Mesendoderm (in vitro differentiated cells): Measurements from ENCODE around the gene GALNT17.
A peak's percentile ranks its signal among the peaks of the same experiment; 100 is the strongest.
"Not testable (repeated sequence)": the region's sequence is repeated elsewhere in the genome, so short reads cannot be mapped to it uniquely, and the experiment has no call there.

ENCODE experiments used
- DNase-seq: peaks from one replicate; pipeline ENCODE4 v3.0.0; 2013
- H2AK5ac ChIP-seq: 2 replicates; pipeline ENCODE4 v1.6.1; 2013; ENCODE audit warnings: low read length, inconsistent platforms
- H2BK120ac ChIP-seq: 2 replicates; pipeline ENCODE4 v1.6.1; 2013; ENCODE audit warnings: low read depth, mild to moderate bottlenecking, low read length, moderate library complexity, mixed read lengths
- H2BK15ac ChIP-seq: replicated peaks from 2 replicates; pipeline ENCODE4 v1.6.1; 2013; ENCODE audit warnings: low read depth, mild to moderate bottlenecking, moderate library complexity
- H2BK5ac ChIP-seq: 2 replicates; pipeline ENCODE4 v1.6.1; 2013; ENCODE audit warnings: low read length, inconsistent platforms
- H3K18ac ChIP-seq: 2 replicates; pipeline ENCODE4 v1.6.1; 2013; ENCODE audit warnings: mild to moderate bottlenecking, low read length, mixed read lengths
- H3K23ac ChIP-seq: one replicate; pipeline ENCODE4 v1.6.1; 2013; ENCODE audit warnings: low read length
- H3K27ac ChIP-seq: 2 replicates; pipeline ENCODE4 v1.5.1; 2013; ENCODE audit warnings: low read depth, mild to moderate bottlenecking, inconsistent platforms, low read length, moderate library complexity
- H3K27me3 ChIP-seq: 2 replicates; pipeline ENCODE4 v1.6.1; 2013; ENCODE audit warnings: low read length, control low read depth, mild to moderate bottlenecking, inconsistent platforms; ENCODE audit not compliant: insufficient read depth, poor library complexity
- H3K36me3 ChIP-seq: 2 replicates; pipeline ENCODE4 v1.6.1; 2013; ENCODE audit warnings: low read length, inconsistent platforms; ENCODE audit not compliant: control insufficient read depth, insufficient read depth
- H3K4ac ChIP-seq: one replicate; pipeline ENCODE4 v1.6.1; 2013; ENCODE audit warnings: low read depth, mild to moderate bottlenecking, low read length, moderate library complexity
- H3K4me1 ChIP-seq: 2 replicates; pipeline ENCODE4 v1.6.1; 2013; ENCODE audit warnings: low read depth, low read length, inconsistent platforms; ENCODE audit not compliant: control insufficient read depth
- H3K4me2 ChIP-seq: 2 replicates; pipeline ENCODE4 v1.6.1; 2013; ENCODE audit warnings: low read length
- H3K4me3 ChIP-seq: 2 replicates; pipeline ENCODE4 v1.5.1; 2013; ENCODE audit warnings: mild to moderate bottlenecking, low read length
- H3K56ac ChIP-seq: one replicate; pipeline ENCODE4 v1.6.1; 2013; ENCODE audit warnings: low read length
- H3K79me1 ChIP-seq: 2 replicates; pipeline ENCODE4 v1.6.1; 2013; ENCODE audit warnings: low read length, inconsistent platforms
- H3K79me2 ChIP-seq: 2 replicates; pipeline ENCODE4 v1.6.1; 2013; ENCODE audit warnings: mild to moderate bottlenecking, low read length; ENCODE audit not compliant: control insufficient read depth, insufficient read depth
- H3K9ac ChIP-seq: 2 replicates; pipeline ENCODE4 v1.6.1; 2013; ENCODE audit warnings: low read length, inconsistent platforms
- H4K5ac ChIP-seq: one replicate; pipeline ENCODE4 v1.6.1; 2013; ENCODE audit warnings: low read length
- H4K8ac ChIP-seq: one replicate; pipeline ENCODE4 v1.6.1; 2013; ENCODE audit warnings: low read depth, mild to moderate bottlenecking, control low read depth, low read length, moderate library complexity
- WGBS: extraction: QIAGEN DNeasy Blood & Tissue Kit; methylation state at CpG from one replicate; pipeline ENCODE4 v1.1.7; 2013; ENCODE audit warnings: low lambda C conversion rate, missing lambda C conversion rate; ENCODE audit not compliant: insufficient coverage; ENCODE audit errors: extremely low coverage; 5-methylcytosine and 5-hydroxymethylcytosine counted together

The GALNT17 gene

GRCh38 chr7:71639382-71640085, 507.6 kb downstream of the GALNT17 start:
- Histone ChIP-seq H3K4me2 (no peak overlapping the region), H4K5ac (no peak overlapping the region), H3K4me1 (peaks cover 10% of the 10 kb centered on the region), H3K27me3 (no peaks in the 10 kb centered on the region), H3K18ac (no peak overlapping the region), H3K56ac (peak overlapping the region; percentile 19), H2BK120ac (no peak overlapping the region), H3K4ac (peak overlapping the region; percentile 38), H4K8ac (no peak overlapping the region), H3K27ac (no peak overlapping the region), H2BK15ac (no peak overlapping the region), H2AK5ac (no peak overlapping the region), H3K79me2 (no peaks in the 10 kb centered on the region), H3K9ac (peak overlapping the region; percentile 24), H2BK5ac (peak overlapping the region; percentile 91), H3K36me3 (no peaks in the 10 kb centered on the region), H3K79me1 (no peaks in the 10 kb centered on the region), H3K4me3 (no peak overlapping the region), H3K23ac (no peak overlapping the region)
- WGBS, result no CpG with 5 or more reads among the region's 12 CpGs
- DNase-seq, result peak; percentile 63

DNA sequence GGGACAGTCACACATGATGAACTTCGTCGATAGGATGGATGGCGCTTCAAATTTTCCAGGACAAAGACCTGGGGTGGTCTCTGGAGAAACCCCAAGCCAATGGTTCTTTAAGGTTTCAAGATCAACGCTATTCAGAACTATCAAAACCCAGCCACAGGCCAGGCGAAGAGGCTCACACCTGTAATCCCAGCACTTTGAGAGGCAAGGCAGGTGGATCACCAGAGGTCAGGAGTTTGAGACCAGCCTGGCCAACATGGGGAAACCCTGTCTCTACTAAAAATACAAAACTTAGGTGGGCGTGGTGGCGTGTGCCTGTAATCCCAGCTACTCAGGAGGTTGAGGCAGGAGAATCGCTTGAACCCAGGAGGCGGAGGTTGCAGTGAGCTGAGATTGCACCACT, 511.1 kb downstream of the GALNT17 start:
- not testable (repeated sequence) for H3K27me3 ChIP-seq, H2AK5ac ChIP-seq, H2BK120ac ChIP-seq, H3K36me3 ChIP-seq, H4K5ac ChIP-seq, H3K9ac ChIP-seq, H3K23ac ChIP-seq, H3K4ac ChIP-seq, H3K18ac ChIP-seq, H3K27ac ChIP-seq, DNase-seq, H3K79me2 ChIP-seq, H3K4me1 ChIP-seq, H2BK15ac ChIP-seq, H2BK5ac ChIP-seq, H3K56ac ChIP-seq, H3K79me1 ChIP-seq, H3K4me2 ChIP-seq, H3K4me3 ChIP-seq, H4K8ac ChIP-seq
- WGBS, result no CpG with 5 or more reads among the region's 9 CpGs

DNA sequence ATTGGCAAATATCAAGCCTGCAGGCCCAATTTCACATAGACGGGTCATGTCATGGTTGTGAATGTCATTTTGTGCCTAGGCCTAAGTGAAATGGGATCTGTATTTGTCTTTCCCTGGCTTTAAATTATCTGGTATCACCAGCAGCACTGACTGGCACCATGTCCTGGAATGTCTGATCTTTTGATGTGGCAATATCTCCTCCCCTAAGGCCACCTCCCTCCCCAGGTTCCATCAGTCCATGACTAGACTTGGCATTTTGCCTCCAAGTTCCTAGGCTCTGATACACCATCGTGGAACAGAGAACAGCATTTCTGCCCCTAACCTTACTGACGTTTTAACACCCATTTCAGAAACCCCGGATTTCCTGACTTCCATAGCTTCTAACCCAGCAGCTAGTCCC, 513.9 kb downstream of the GALNT17 start:
- Histone ChIP-seq H3K79me1 (no peaks in the 10 kb centered on the region), H3K4me3 (no peak overlapping the region), H3K4ac (no peak overlapping the region), H2BK15ac (no peak overlapping the region), H3K4me2 (no peak overlapping the region), H4K8ac (no peak overlapping the region), H3K79me2 (no peaks in the 10 kb centered on the region), H3K27ac (no peak overlapping the region), H3K36me3 (no peaks in the 10 kb centered on the region), H2AK5ac (no peak overlapping the region), H3K9ac (no peak overlapping the region), H3K18ac (no peak overlapping the region), H2BK120ac (no peak overlapping the region), H3K27me3 (no peaks in the 10 kb centered on the region), H3K4me1 (peaks cover 3% of the 10 kb centered on the region), H3K56ac (no peak overlapping the region), H3K23ac (no peak overlapping the region), H2BK5ac (no peak overlapping the region), H4K5ac (no peak overlapping the region)
- no CpG with 5 or more reads among the region's 4 CpGs for WGBS
- no peak for DNase-seq

DNA sequence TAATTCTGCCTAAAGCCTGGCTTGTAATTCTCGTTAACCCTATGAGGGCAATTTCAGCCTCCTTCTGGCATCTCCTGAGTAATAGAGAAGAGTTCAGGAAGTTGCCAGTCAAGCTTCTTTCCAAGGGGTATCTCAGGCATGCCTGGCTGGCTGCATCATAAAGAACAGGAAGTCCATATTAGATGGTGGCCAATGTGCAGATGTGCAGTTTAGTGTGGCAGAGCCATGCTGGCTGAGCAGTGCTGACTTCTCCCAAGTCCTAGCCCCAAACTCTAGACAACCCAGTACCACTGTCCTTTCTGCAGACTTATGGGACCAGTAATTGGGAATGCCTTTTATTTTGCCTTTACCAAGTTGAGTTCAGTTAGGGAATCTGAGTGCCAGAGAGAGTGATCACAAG, 517.9 kb downstream of the GALNT17 start:
- no peak overlapping the region for H2BK5ac ChIP-seq
- H3K4me3 ChIP-seq, result no peak overlapping the region
- no peaks in the 10 kb centered on the region for H3K79me2 ChIP-seq
- H3K9ac ChIP-seq, result no peak overlapping the region
- no peak overlapping the region for H2AK5ac ChIP-seq
- H3K27ac ChIP-seq, result no peak overlapping the region
- no peak overlapping the region for H3K4ac ChIP-seq
- H3K36me3 ChIP-seq, result no peaks in the 10 kb centered on the region
- no peaks in the 10 kb centered on the region for H3K79me1 ChIP-seq
- no CpG with 5 or more reads among the region's 1 CpG for WGBS
- no peak overlapping the region for H3K23ac ChIP-seq
- H3K56ac ChIP-seq, result no peak overlapping the region
- H2BK15ac ChIP-seq, result no peak overlapping the region
- no peak overlapping the region for H2BK120ac ChIP-seq
- H3K18ac ChIP-seq, result no peak overlapping the region
- no peak overlapping the region for H4K8ac ChIP-seq
- no peaks in the 10 kb centered on the region for H3K27me3 ChIP-seq
- H3K4me1 ChIP-seq, result no peaks in the 10 kb centered on the region
- no peak for DNase-seq
- H4K5ac ChIP-seq, result no peak overlapping the region
- H3K4me2 ChIP-seq, result no peak overlapping the region

GRCh38 chr7:71650653-71651337, 518.9 kb downstream of the GALNT17 start:
- WGBS, result no CpG with 5 or more reads among the region's 2 CpGs
- no peak overlapping the region for H3K27ac ChIP-seq
- H3K36me3 ChIP-seq, result no peaks in the 10 kb centered on the region
- H3K23ac ChIP-seq, result no peak overlapping the region
- no peak overlapping the region for H3K9ac ChIP-seq
- H3K4me3 ChIP-seq, result no peak overlapping the region
- no peak overlapping the region for H3K4me2 ChIP-seq
- DNase-seq, result no peak
- no peak overlapping the region for H2BK15ac ChIP-seq
- no peak overlapping the region for H4K5ac ChIP-seq
- H3K27me3 ChIP-seq, result no peaks in the 10 kb centered on the region
- H3K56ac ChIP-seq, result no peak overlapping the region
- H3K79me2 ChIP-seq, result no peaks in the 10 kb centered on the region
- H3K18ac ChIP-seq, result no peak overlapping the region
- no peak overlapping the region for H4K8ac ChIP-seq
- H2AK5ac ChIP-seq, result no peak overlapping the region
- no peak overlapping the region for H2BK5ac ChIP-seq
- H3K4ac ChIP-seq, result no peak overlapping the region
- H3K4me1 ChIP-seq, result no peaks in the 10 kb centered on the region
- H3K79me1 ChIP-seq, result no peaks in the 10 kb centered on the region
- H2BK120ac ChIP-seq, result no peak overlapping the region
